Jurkat, Clone E6-1 (cell line): ENCODE data around the gene ARHGEF28.
A peak's percentile ranks its signal among the peaks of the same experiment; 100 is the strongest.

ENCODE experiments used
- DNase-seq: peaks from one replicate; pipeline ENCODE4 v3.0.0-alpha.2; 2011; ENCODE audit warnings: low read depth, low spot score
- H3K4me3 ChIP-seq: 2 replicates; pipeline ENCODE4 v1.5.1; 2011; ENCODE audit warnings: mild to moderate bottlenecking, low read length, control low read depth, moderate library complexity

The ARHGEF28 gene

GRCh38 chr5:73935719-73936118 is 309.7 kb downstream of the ARHGEF28 start:
- no peak for DNase-seq
- H3K4me3 ChIP-seq: no peak overlapping the region

- H3K4me3 ChIP-seq: no peak overlapping the region
- DNase-seq: no peak
Measured at GRCh38 chr5:73938280-73938937, 312.4 kb downstream of the ARHGEF28 start.

GRCh38 chr5:73938938-73939320 is 312.9 kb downstream of the ARHGEF28 start:
- H3K4me3 ChIP-seq: no peak overlapping the region
- no peak for DNase-seq

- no peak overlapping the region for H3K4me3 ChIP-seq
- DNase-seq: no peak
Measured at GRCh38 chr5:73939557-73939956, 313.6 kb downstream of the ARHGEF28 start.

- no peak for DNase-seq
- H3K4me3 ChIP-seq: no peak overlapping the region
Measured at GRCh38 chr5:73940026-73940425, 314.0 kb downstream of the ARHGEF28 start.

- DNase-seq: no peak
- H3K4me3 ChIP-seq: no peak overlapping the region
Measured at GRCh38 chr5:73940801-73941200, 314.8 kb downstream of the ARHGEF28 start.

GRCh38 chr5:73942783-73943182 is 316.8 kb downstream of the ARHGEF28 start:
- H3K4me3 ChIP-seq: no peak overlapping the region
- no peak for DNase-seq

GRCh38 chr5:73943397-73943796 is 317.4 kb downstream of the ARHGEF28 start:
- DNase-seq: no peak
- H3K4me3 ChIP-seq: no peak overlapping the region

- H3K4me3 ChIP-seq: no peak overlapping the region
- no peak for DNase-seq
Measured at GRCh38 chr5:73944581-73944980, 318.6 kb downstream of the ARHGEF28 start.

GRCh38 chr5:73945505-73945904 is 319.5 kb downstream of the ARHGEF28 start:
- no peak overlapping the region for H3K4me3 ChIP-seq
- DNase-seq: peak; percentile 33

- no peak overlapping the region for H3K4me3 ChIP-seq
- DNase-seq: no peak
Measured at GRCh38 chr5:73946278-73946677, 320.3 kb downstream of the ARHGEF28 start.

GRCh38 chr5:73946919-73947602 is 321.1 kb downstream of the ARHGEF28 start:
- DNase-seq: no peak
- H3K4me3 ChIP-seq: no peak overlapping the region

- no peak for DNase-seq
Measured at GRCh38 chr5:73947906-73948640, 322.1 kb downstream of the ARHGEF28 start.

GRCh38 chr5:73948720-73949119 is 322.7 kb downstream of the ARHGEF28 start:
- DNase-seq: no peak
- H3K4me3 ChIP-seq: no peak overlapping the region

More at GRCh38 chr5:73947906-73948640, 322.1 kb downstream of the ARHGEF28 start:
- no peak overlapping the region for H3K4me3 ChIP-seq

GRCh38 chr5:73950441-73950873 is 324.5 kb downstream of the ARHGEF28 start:
- DNase-seq: no peak

GRCh38 chr5:73950912-73951430 is 325.0 kb downstream of the ARHGEF28 start:
- no peak for DNase-seq
- H3K4me3 ChIP-seq: no peak overlapping the region

More at GRCh38 chr5:73950441-73950873, 324.5 kb downstream of the ARHGEF28 start:
- no peak overlapping the region for H3K4me3 ChIP-seq

GRCh38 chr5:73952872-73953271 is 326.9 kb downstream of the ARHGEF28 start:
- H3K4me3 ChIP-seq: no peak overlapping the region
- DNase-seq: no peak

- no peak overlapping the region for H3K4me3 ChIP-seq
- no peak for DNase-seq
Measured at GRCh38 chr5:73954381-73954780, 328.4 kb downstream of the ARHGEF28 start.

- peak; percentile 46 for DNase-seq
- no peak overlapping the region for H3K4me3 ChIP-seq
Measured at GRCh38 chr5:73955271-73955846, 329.4 kb downstream of the ARHGEF28 start.
